Stimulated activated CD4-positive, alpha-beta T cell treated with anti-CD3 and anti-CD28 coated beads, Interleukin-2, amount 100 ng/mL, for 4 hours (primary cell): Measurements from ENCODE around the gene RAC2.
A peak's percentile ranks its signal among the peaks of the same experiment; 100 is the strongest.

Experiments used
- DNase-seq: peaks from one replicate; pipeline ENCODE4 v3.0.0-alpha.2; 2020; ENCODE audit warnings: low read depth

RAC2 gene

GRCh38 chr22:37275622-37276021, 31.6 kb upstream of the RAC2 start:
- DNase-seq = no peak

GRCh38 chr22:37275134-37275533, 31.1 kb upstream of the RAC2 start:
- DNase-seq = no peak

DNA sequence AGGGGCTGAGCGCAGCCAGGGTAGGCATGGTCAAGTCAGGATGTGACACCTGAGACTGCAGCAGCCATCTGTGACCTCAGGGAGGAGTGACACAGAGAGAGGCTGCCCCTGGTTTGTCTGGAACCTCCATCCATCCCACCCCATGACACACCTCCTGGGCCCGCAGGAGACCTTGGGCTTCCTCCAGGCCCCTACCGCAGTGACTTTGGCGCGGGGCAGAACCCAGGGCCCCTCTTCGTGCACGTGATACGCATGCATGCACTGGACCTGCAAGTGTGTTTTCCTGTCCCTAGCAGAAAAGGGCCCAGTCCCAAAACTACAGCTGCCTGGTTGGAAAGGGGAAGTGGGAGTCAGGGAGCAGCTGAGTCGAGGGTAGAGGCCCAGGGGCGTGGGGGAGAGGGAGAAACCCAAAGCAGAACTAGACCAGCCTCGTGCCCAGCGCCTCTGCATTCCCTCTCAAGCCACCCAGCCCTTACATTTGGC, 30.4 kb upstream of the RAC2 start:
- no peak for DNase-seq

DNA sequence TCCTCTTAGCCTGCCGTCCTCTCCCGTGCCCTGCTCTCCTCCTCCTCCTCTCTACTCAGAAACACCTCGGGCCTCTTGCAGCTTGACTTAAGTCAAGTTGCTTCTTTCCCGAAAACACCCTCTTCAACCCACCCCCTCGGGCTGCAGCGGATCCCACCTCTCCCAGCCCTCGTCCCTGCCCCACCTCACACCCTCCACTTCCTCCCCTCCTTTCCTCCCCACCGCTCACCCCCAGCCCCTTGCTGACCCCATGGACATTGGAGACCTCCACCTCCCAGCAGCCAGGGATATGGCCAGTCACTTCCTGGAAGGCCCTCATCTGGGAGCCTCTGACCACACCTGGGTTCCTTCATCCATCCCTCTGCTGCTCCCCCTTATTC, 29.8 kb upstream of the RAC2 start:
- no peak for DNase-seq

- no peak for DNase-seq
Observed at GRCh38 chr22:37273126-37273845, 29.2 kb upstream of the RAC2 start.

DNA sequence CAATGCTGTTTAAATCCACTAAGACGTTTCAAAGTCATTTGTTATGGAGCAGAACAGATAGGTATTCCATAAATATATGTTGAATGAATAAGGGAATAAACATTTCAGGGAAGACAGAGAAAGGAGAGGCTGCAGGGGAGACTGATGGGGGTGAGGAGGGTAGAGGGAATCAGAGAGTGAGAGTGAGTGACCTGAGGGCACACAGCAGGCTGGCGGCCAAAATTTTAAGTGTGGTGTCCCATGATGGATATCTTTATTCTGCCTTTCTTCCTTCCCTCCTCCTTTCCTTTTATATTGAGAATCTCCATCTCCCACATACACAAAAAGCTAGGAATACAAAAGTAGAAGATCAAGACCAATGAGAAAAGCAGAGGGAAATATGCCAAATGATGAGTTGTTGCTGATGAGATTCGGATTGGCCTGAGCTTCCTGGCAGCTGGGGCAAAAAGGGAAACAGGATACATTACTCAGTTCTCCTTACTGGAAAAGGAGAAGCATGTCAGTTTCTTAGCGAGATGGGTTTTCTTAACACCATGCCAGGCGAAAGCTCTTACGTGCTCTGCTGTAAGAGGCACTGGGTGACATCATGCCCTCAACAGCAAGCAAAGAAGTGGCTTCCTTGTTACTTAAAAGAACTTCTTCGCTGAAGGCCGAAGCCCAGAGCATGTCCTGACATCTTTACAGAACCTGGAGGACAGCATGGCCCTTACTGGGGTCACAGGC, 27.0 kb upstream of the RAC2 start:
- no peak for DNase-seq

- no peak for DNase-seq
Observed at GRCh38 chr22:37269936-37270678, 26.0 kb upstream of the RAC2 start.

DNA sequence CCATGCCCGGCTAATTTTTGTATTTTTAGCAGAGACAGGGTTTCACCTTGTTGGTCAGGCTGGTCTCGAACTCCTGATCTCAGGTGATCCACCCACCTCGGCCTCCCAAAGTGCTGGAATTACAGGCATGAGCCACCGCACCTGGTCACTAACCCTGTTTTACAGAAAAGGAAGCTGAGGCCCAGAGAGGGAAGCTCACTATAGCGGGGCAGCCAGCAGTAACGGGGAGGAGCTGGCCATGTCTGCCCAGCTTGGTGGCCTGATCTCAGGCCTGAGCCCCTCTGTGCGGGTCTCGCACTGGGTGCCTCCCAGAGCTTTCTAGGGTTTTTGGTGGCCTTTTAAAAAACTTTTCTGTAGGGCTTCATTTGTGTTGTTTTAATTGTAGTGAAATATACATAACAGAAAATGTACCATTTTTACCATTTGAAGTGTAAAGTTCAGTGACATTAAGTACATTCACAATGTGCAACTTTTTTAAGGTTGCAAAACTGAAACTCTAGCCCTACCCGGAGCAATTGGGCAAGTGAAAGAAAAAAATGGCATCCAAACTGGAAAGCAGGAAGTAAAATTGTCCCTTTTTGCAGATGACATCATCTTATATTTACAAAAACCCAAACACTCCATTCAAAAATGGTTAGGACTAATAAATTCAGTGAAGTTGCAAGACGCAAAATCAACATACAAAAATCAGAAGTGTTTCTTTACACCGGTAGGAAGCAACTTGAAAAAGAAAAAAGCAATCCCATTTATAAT, 23.8 kb upstream of the RAC2 start:
- no peak for DNase-seq

GRCh38 chr22:37267135-37267587, 23.1 kb upstream of the RAC2 start:
- peak; percentile 45 for DNase-seq

- DNase-seq = no peak
Observed at GRCh38 chr22:37266581-37267134, 22.6 kb upstream of the RAC2 start.

GRCh38 chr22:37263966-37264887, 20.2 kb upstream of the RAC2 start:
- no peak for DNase-seq

DNA sequence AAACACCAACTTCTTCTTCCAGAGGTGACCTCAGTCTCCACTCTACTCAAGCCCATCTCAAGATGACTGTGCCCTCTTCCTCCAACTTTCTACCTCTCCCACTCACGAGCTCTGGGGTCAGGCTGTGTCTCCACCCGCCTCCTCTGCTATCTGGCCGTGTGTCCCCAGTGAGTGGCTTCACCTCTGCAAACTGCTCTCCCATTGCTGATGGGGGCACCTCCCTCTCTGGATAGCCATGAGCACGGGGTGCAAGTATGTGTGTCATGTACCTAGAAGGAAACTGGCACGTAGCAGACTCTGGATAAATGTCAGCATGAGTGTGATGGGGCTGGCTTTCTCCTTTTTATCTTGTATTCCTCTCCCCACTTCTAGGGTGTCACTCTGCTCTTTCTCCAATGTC, 18.3 kb upstream of the RAC2 start:
- no peak for DNase-seq

DNA sequence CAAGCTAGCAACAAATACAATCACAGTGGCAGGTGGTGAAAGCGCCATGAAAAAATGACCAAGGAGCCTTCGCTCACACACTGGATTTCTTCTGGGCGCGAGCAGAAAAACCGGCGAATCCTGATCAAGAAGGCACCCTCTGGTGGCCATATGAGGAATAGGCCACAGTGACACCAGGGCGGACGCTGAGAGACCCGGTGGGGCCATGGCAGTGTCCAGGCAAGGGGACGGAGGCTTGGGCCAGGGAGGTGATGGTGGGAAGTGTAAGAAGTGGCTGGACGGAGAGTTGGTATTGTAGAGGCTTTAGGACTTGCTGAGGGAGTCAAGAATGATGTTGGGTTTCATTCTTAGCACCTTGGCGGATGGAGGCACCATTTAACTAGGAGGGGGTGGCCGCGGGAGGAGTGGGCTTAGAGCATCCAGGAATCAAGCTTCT, 16.9 kb upstream of the RAC2 start:
- peak; percentile 50 for DNase-seq

- DNase-seq = no peak
Observed at GRCh38 chr22:37260155-37260795, 16.2 kb upstream of the RAC2 start.

DNA sequence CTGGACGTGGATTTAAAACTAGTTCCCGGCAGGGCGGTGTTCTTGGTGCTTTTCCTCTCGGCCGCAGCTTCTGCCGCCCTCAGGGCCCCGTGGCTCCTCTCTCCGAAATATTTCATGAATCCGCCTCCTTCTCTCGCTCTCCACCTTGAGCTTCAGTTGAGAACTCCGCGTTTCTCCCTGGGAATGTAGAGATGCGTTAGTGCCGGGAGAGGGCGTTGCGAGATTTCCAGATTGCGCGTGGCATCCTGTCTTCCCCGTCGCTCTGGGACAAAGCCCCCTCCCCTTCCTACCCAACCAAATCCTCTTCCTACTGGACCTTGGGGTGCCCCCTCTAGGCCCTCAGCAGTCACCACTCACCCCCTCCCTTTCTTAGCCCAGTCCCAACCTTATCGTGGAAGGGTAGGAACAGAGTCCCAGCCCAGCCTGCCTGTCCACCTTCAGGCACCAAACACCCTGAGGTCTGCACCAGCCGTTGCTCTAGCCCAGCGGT, 15.5 kb upstream of the RAC2 start:
- no peak for DNase-seq

- no peak for DNase-seq
Observed at GRCh38 chr22:37258753-37259401, 14.8 kb upstream of the RAC2 start.

- no peak for DNase-seq
Observed at GRCh38 chr22:37258005-37258752, 14.1 kb upstream of the RAC2 start.

DNA sequence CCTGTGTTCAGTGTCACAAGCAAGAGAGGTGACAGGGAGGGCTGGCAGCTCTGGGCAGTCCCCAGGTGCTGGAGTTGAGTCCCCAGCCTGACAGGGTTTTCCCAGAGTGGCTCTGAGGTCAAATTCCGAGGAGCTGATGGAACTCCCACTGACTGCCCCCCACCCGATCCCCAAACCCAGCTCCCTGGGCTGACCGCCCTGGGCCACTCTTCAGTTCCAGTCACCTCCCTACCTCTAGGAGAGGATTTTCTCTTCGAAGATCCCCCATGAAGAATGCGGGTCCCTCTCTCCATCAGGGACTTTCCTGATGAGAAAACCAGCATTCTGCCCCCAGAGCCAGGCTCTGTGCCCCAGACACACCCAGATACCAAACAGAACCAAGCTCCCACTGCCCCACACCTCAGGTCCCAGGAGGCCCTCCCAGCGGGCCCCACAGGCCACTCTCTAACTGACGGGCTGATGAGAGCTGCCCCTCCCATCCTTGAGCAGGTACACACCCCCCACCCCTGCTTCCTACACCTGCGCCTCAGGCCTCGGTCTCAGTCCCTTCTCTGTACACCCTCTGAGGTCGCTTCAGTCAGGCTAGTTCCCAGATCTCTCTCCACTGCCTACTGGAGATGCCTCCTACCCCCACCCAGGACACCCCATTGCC, 12.1 kb upstream of the RAC2 start:
- no peak for DNase-seq
